Lower leg skin (tissue), 4 donors: ENCODE data around the gene LTC4S. TPM values are rescaled to one million over a fixed set of nuclear protein-coding genes. Genes with fewer than 3 reads are reported as not detected.

Experiments
- DNase-seq, 2 donors: peaks; one replicate each; pipeline ENCODE4 v3.0.0-alpha.2; 2019; ENCODE audit warnings: low spot score in 2 of 2
- H3K4me3 ChIP-seq: fragments of 200-600 bp; sonication (generic); 2 replicates; pipeline ENCODE4 v1.5.1; 2017; ENCODE audit warnings: mild to moderate bottlenecking, low read depth; ENCODE audit not compliant: poor library complexity, severe bottlenecking
- POLR2A ChIP-seq, 2 donors: fragments of 450-650 bp; IDR thresholded peaks; one replicate each; pipeline ENCODE4 v1.6.1; 2016 to 2017; ENCODE audit warnings: antibody characterized with exemption in 2 of 2, mild to moderate bottlenecking in 1 of 2, moderate library complexity in 1 of 2
- WGBS, 2 donors: methylation state at CpG; one replicate each; pipeline ENCODE4 v1.1.5; 2018; 5-methylcytosine and 5-hydroxymethylcytosine counted together
- intact Hi-C: fragments of 100-400 bp; cut with DNase I; formaldehyde crosslinking; loops from one replicate; pipeline ENCODE4 v1.15.0; 2023; ENCODE audit warnings: low total_unique reads
- total RNA-seq, 4 donors: library from RNA; depleted of rRNA; stranded (reverse); fragments of >200 nt; gene quantifications; one replicate each; pipeline ENCODE4 v1.1.0, GENCODE V29; 2016
- TF ChIP-seq, protein P1 (sequence below), 3 donors: fragments of 450-650 bp; IDR thresholded peaks; one replicate each; pipeline ENCODE4 v1.5.1; 2016; ENCODE audit warnings: antibody characterized with exemption in 3 of 3, mild to moderate bottlenecking in 3 of 3, moderate library complexity in 2 of 3

The LTC4S gene
- total RNA-seq, 4 donors from 2014 or later, result 3.5 to 14.8 (median 9.6) TPM

DNA sequence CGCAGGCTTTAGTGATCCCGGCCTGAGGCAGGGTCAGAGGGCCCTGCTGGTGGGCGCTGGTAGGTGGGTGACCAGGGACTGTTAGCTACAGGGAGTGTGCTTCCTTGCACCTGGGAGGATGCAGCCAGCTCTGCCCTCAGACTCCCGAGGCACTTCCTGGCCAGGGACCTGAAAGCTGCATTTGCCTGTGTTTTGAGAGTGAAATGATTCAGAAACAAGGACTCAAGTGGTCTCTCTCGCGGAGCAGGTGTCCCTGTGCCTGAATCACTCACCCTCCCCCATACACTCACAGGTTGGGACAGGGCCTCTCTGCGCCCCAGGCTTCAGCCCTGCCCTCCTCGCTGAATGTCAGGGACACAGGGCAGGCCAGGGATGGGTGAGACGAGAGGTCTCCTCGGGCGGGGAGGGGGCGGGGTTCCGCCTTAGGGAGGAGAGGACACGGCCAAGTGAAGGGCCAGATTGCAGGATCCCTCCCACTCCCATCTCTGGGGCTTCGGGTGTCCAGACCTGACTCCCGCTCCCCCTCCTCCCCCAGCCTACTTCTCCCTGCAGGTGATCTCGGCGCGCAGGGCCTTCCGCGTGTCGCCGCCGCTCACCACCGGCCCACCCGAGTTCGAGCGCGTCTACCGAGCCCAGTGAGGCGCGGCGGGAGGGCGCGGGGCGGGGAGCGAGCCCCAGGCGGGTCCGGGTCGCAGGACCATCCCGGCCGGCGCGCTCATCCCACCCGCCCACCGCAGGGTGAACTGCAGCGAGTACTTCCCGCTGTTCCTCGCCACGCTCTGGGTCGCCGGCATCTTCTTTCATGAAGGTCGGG is 1.5 kb downstream of the LTC4S start:
- 9 to 10% methylated on average over 42 to 48 of the region's 53 CpGs for WGBS, 2 donors
- intact Hi-C loops, result no loop called here
- peak in 1 of 2 donors; percentile 91 for DNase-seq

GRCh38 chr5:179795863-179796833 is 2.4 kb downstream of the LTC4S start:
- 5 to 10% methylated on average over 28 to 50 of the region's 113 CpGs for WGBS, 2 donors
- peak; percentile 70 to 95 for DNase-seq
- peak overlapping the region; percentile 16 for H3K4me3 ChIP-seq
- intact Hi-C loops, result no loop called here
- TF ChIP-seq, protein P1, sequence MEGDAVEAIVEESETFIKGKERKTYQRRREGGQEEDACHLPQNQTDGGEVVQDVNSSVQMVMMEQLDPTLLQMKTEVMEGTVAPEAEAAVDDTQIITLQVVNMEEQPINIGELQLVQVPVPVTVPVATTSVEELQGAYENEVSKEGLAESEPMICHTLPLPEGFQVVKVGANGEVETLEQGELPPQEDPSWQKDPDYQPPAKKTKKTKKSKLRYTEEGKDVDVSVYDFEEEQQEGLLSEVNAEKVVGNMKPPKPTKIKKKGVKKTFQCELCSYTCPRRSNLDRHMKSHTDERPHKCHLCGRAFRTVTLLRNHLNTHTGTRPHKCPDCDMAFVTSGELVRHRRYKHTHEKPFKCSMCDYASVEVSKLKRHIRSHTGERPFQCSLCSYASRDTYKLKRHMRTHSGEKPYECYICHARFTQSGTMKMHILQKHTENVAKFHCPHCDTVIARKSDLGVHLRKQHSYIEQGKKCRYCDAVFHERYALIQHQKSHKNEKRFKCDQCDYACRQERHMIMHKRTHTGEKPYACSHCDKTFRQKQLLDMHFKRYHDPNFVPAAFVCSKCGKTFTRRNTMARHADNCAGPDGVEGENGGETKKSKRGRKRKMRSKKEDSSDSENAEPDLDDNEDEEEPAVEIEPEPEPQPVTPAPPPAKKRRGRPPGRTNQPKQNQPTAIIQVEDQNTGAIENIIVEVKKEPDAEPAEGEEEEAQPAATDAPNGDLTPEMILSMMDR (IDR thresholded peaks at IDR 0.05), result no peak
- no peak for TF ChIP-seq POLR2A (IDR thresholded peaks at IDR 0.05)

More for the DNA sequence above, 1.5 kb downstream of the LTC4S start:
- H3K4me3 ChIP-seq, result peak overlapping the region; percentile 16
- no peak for TF ChIP-seq POLR2A (IDR thresholded peaks at IDR 0.05)
- TF ChIP-seq, protein P1 (IDR thresholded peaks at IDR 0.05), result no peak

DNA sequence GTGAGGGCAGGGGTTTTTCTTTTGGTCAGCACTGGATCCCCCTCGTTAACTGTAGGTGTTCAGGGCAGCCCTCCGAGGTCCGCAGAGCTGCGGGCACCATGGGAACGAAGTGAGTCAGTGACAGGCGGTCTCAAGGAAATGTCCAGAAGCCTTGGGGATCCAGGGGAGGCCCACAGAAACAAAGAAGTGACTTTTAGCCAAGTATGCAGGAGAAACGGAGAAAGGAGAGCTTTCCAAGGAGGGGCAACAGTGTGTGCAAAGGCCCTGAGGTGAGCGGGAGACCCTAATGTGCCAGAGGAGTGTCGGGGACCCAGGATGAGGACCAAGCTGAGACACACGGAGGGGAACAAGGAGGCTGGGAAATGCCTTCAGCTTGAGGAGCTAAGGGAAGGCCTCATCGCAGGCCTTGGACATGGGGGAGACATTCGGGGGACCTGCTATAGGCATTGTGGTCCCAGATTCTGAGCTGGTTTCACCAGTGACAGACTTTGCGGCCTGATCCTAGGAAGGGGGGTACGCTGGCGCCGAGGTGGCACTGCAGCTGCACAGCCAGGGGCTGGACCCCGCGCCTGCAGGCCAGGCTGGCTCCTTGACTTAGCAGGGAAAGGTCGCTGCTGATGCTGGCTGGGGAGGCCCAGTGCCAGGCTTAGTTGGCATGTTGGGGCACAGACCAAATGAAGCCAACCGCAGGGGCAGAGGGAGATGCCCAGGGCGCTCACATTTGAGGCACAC is 3.3 kb downstream of the LTC4S start:
- DNase-seq, result no peak
- no peak overlapping the region for H3K4me3 ChIP-seq
- no peak for TF ChIP-seq POLR2A (IDR thresholded peaks at IDR 0.05)
- TF ChIP-seq, protein P1 (IDR thresholded peaks at IDR 0.05), result no peak
- intact Hi-C loops, result no loop called here
- 74 to 78% methylated on average over 21 of the region's 21 CpGs for WGBS, 2 donors

DNA sequence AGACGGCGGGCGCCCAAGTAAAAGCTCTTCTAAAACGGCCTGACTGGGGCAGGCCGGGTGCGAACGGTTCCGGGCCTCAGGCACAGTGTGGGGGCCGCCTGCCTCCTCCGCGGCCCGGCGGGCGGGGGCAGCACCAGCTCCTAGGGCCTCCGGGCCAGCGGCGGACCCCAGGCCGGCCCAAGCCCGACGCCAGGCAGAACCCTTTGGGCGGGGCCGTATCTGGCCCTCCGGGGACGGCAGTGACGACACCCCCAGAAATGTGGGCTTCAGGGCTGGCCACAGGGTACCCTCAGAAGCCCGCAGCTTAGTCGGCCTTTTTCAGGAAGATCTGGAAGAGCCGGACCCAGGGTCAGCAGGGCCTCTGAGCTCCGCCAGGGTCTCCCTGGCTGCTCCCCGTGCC is 4.0 kb downstream of the LTC4S start:
- no peak for DNase-seq
- 92 to 94% methylated on average over 26 to 30 of the region's 30 CpGs for WGBS, 2 donors
- no peak overlapping the region for H3K4me3 ChIP-seq
- TF ChIP-seq, protein P1 (IDR thresholded peaks at IDR 0.05), result no peak
- no peak for TF ChIP-seq POLR2A (IDR thresholded peaks at IDR 0.05)
- intact Hi-C loops, result no loop called here

- WGBS, 2 donors, result 93 to 94% methylated on average over 22 of the region's 23 CpGs
- intact Hi-C loops, result no loop called here
- TF ChIP-seq, protein P1 (IDR thresholded peaks at IDR 0.05), result no peak
- TF ChIP-seq POLR2A (IDR thresholded peaks at IDR 0.05), result no peak
- no peak overlapping the region for H3K4me3 ChIP-seq
- no peak for DNase-seq
Measured at GRCh38 chr5:179798144-179798770, 4.5 kb downstream of the LTC4S start.
